Stimulated activated CD8-positive, alpha-beta memory T cell treated with anti-CD3 and anti-CD28 coated beads, Interleukin-15, amount 100 ng/mL, for 4 hours (primary cell): Measurements from ENCODE around the gene MSANTD1.

Experiments used
- DNase-seq, 2 donors: peaks; one replicate each; pipeline ENCODE4 v3.0.0-alpha.2; 2020; ENCODE audit warnings: low read depth in 2 of 2

Gene MSANTD1

DNA sequence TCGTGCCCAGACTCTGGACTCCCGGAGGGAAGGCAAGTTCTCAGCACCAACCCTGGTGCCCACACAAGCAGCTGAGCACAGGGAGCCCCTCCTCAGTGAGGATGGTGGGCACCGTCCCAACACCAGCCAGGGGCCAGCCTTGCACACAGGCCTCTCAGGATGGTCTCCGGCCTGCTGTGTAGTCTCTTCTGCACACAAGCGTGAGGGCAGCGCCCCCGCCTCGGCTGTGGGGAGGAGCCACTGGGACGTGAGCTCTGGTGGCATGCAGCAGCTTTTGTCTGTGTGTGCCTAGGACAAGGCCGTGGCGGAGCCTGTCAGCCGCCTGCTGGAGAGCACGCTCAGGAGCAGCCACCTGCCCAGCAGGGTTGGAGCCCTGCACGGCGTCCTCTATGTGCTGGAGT, 16.1 kb upstream of the MSANTD1 start:
- DNase-seq = no peak

DNA sequence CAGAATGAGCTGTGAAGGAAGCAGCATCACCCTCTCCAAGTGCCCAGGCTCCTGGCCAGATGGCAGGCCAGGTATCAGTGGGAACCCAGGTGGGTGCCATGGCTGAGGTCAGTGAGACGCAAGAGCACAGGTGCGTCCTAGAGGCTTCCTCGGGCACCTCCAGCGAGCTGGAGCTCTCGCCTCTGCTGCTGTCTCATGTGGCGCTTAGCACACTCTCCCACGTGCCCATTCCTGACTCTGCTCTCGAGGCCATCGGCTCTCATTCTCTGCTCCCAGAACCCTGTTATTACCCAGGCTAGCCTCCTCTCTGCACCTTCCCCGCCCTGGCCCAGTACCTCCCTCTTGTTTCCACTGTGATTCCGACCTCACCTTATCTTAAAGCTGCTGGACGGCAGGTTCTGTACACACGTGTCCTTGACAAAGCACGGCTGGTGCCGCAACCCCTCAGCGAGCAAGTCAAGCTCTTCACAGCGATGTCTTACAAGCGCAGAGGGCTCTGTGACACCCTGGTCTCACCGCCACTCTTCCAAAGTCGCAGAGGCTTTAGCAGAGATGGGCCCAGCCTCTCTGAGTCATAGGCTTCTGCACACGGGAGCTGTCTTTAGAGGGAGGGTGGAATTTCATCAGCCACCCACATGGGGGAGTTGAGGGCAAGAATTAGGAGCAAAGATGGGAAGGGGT, 15.4 kb upstream of the MSANTD1 start:
- DNase-seq = no peak

GRCh38 chr4:3234171-3235029, 14.6 kb upstream of the MSANTD1 start:
- DNase-seq = no peak

DNA sequence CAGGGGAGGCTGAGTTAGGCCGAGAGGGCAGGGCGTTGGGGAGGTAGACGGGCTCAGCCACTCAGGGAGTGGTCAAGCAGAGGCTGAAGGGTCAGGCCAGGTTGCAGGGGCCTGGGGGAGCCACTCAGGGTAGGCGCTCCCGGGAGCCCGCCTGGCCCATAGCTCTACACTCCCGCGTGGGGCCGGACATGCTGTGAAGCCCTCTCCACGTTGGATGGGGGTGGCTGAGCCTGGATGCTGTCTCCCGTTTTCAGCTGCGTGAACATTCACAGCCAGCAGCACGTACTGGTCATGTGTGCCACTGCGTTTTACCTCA, 14.0 kb upstream of the MSANTD1 start:
- no peak for DNase-seq

GRCh38 chr4:3235581-3235980, 13.4 kb upstream of the MSANTD1 start:
- no peak for DNase-seq

DNA sequence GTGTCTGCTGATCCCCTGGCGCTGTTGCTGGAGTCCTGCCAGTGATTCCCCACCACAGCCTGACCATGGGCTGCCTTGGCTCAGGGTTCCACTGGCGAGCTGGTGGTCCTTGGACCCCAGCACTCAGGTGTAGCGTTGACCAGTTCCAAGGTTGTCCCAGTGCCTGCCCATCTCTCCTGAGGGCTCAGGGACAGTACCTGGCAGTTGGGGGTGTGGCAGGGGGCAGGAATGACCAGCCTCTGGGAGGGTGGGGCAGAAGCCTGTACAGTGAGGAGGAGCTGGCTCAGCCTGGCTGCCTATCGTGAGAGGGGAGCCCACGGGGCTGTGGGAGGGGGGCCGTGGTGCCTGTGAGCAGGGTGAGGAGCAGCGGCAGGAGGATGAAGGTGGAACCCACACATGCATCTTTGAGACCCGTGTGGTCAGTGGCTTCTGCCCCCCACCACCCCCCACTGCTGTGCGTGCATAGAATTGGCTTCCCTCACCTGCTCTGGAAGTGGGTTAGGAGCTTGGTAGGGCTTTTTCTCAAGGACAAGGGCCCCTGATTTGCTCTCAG, 12.6 kb upstream of the MSANTD1 start:
- no peak for DNase-seq

GRCh38 chr4:3237266-3237665, 11.7 kb upstream of the MSANTD1 start:
- no peak for DNase-seq

DNA sequence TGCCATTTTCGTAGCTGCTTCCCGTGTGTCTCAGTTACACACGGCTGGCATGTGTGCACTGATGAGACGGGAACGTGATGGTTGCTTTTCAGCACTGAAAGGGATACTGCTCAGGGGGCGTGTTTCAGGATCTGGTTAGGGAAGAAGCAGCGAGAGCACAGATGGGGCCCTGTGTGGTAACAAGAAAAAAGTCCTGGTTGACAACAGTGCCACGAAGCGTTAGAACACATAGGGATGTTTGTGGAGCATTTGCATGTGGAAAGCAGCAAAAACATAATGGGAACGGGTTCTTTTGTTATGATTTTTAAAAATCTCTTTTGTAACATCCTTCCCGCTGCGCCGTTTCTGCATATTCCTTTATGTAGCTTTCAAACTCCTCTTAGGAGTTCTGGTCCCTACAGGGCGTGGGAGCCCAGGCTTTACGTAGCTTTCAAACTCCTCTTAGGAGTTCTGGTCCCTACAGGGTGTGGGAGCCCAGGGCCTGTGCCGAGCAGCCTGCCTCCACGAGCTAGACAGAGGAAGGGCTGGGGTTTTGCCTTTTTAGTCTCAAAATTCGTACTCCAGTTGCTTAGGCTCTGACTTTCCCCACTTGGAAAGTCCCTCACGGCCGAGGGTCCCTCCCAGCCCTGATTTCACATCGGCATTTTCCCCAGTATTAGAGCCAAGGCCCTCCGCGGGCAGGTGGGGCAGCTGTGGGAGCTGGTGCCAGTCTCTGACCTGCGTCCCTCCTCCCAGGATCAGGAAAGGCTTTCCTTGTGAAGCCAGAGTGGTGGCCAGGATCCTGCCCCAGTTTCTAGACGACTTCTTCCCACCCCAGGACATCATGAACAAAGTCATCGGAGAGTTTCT, 11.0 kb upstream of the MSANTD1 start:
- no peak for DNase-seq

- no peak for DNase-seq
Observed at GRCh38 chr4:3238721-3239120, 10.2 kb upstream of the MSANTD1 start.

- no peak for DNase-seq
Observed at GRCh38 chr4:3239303-3239702, 9.7 kb upstream of the MSANTD1 start.

- no peak for DNase-seq
Observed at GRCh38 chr4:3239998-3240920, 8.7 kb upstream of the MSANTD1 start.

GRCh38 chr4:3240936-3241522, 7.9 kb upstream of the MSANTD1 start:
- DNase-seq = no peak

- DNase-seq = no peak
Observed at GRCh38 chr4:3241898-3242524, 6.9 kb upstream of the MSANTD1 start.

DNA sequence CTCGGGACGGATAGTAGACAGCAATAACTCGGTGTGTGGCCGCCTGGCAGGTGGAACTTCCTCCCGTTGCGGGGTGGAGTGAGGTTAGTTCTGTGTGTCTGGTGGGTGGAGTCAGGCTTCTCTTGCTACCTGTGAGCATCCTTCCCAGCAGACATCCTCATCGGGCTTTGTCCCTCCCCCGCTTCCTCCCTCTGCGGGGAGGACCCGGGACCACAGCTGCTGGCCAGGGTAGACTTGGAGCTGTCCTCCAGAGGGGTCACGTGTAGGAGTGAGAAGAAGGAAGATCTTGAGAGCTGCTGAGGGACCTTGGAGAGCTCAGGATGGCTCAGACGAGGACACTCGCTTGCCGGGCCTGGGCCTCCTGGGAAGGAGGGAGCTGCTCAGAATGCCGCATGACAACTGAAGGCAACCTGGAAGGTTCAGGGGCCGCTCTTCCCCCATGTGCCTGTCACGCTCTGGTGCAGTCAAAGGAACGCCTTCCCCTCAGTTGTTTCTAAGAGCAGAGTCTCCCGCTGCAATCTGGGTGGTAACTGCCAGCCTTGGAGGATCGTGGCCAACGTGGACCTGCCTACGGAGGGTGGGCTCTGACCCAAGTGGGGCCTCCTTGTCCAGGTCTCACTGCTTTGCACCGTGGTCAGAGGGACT, 5.7 kb upstream of the MSANTD1 start:
- no peak for DNase-seq

DNA sequence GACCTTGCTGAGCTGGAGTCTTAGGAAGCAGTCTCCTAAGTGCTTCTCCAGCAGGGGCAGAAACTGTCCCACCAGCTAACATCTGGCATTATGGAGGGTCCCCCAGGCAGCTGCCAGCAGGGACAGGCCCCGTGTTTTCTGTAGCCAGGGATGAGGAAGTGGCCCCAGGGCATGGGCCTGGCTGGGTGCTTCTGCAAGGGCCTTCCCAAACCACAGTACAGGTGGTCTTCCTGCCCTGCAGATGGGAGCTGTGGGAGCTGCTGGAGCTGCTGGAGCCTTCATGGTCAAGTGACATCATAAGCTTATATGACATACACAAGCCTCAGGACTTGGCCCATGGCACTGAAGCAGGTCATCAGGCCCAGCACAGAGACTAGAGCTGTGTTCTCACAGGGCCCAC, 5.0 kb upstream of the MSANTD1 start:
- no peak for DNase-seq

- DNase-seq = no peak
Observed at GRCh38 chr4:3244747-3245146, 4.2 kb upstream of the MSANTD1 start.

DNA sequence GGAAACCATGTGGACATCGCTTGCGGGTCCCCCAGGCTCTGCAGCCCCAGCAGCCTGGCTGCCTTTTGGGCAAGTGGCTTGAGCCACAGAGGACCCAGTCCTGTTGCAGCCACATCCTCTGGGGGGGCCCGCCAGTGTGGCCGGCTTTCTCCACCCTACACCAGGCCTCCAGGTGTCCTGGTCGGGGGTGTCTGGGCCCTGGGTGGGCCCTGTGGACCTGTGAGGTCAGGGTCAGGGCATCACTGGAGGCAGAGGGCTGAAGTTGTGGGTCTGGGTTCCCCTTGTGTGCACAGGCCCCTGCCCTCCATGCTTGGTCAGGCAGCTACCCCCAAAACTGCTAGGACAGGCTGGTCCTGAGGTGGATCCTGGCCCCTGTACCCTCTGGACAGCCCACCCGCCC, 3.3 kb upstream of the MSANTD1 start:
- DNase-seq = no peak

GRCh38 chr4:3246458-3247398, 2.2 kb upstream of the MSANTD1 start:
- DNase-seq = no peak
